ENCODE measurements around the gene SYT1.

SYT1 gene

GRCh38 chr12:79487386-79488110 is 623.0 kb downstream of the SYT1 start:
- DNase-seq (ENCODE audit: low read depth in 1 of 2, low spot score in 1 of 2): no peak

Measured in activated T-helper 1 cell treated with anti-CD3 and anti-CD28 coated beads, Interleukin-2, amount 50 U/mL, for 16 hours (primary cell).